ENCODE measurements around the gene MGMT.

GRCh38 chr10:129438024-129438423 is 29.0 kb upstream of the MGMT start:
- TF ChIP-seq, protein P1, sequence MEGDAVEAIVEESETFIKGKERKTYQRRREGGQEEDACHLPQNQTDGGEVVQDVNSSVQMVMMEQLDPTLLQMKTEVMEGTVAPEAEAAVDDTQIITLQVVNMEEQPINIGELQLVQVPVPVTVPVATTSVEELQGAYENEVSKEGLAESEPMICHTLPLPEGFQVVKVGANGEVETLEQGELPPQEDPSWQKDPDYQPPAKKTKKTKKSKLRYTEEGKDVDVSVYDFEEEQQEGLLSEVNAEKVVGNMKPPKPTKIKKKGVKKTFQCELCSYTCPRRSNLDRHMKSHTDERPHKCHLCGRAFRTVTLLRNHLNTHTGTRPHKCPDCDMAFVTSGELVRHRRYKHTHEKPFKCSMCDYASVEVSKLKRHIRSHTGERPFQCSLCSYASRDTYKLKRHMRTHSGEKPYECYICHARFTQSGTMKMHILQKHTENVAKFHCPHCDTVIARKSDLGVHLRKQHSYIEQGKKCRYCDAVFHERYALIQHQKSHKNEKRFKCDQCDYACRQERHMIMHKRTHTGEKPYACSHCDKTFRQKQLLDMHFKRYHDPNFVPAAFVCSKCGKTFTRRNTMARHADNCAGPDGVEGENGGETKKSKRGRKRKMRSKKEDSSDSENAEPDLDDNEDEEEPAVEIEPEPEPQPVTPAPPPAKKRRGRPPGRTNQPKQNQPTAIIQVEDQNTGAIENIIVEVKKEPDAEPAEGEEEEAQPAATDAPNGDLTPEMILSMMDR (IDR thresholded peaks at IDR 0.05): no peak
- TF ChIP-seq POLR2A (IDR thresholded peaks at IDR 0.05): no peak
